Hepatocyte (in vitro differentiated cells): Measurements from ENCODE around the gene MED9. TPM values are rescaled to one million over a fixed set of nuclear protein-coding genes. Genes with fewer than 3 reads are reported as not detected.
"Not testable (repeated sequence)": the region's sequence is repeated elsewhere in the genome, so short reads cannot be mapped to it uniquely, and the experiment has no call there.

Source experiments
- DNase-seq: peaks from one replicate; pipeline ENCODE4 v3.0.0-alpha.2; 2016; ENCODE audit warnings: low spot score
- H2AFZ ChIP-seq: fragments of 200-600 bp; sonication (generic); 2 replicates; pipeline ENCODE4 v1.6.0; 2016; ENCODE audit warnings: antibody characterized with exemption, mild to moderate bottlenecking
- H3K27ac ChIP-seq: fragments of 200-600 bp; sonication (generic); 2 replicates; pipeline ENCODE4 v1.5.1; 2016; ENCODE audit warnings: mild to moderate bottlenecking
- H3K27me3 ChIP-seq: fragments of 200-600 bp; sonication (generic); 2 replicates; pipeline ENCODE4 v1.6.1; 2016
- H3K36me3 ChIP-seq: fragments of 200-600 bp; sonication (generic); replicated peaks from 2 replicates; pipeline ENCODE4 v1.5.1; 2016; ENCODE audit warnings: low read depth; ENCODE audit not compliant: insufficient read depth
- H3K4me1 ChIP-seq: fragments of 200-600 bp; sonication (generic); 2 replicates; pipeline ENCODE4 v1.5.1; 2016; ENCODE audit warnings: mild to moderate bottlenecking, moderate library complexity; ENCODE audit not compliant: insufficient read depth
- H3K4me2 ChIP-seq: fragments of 200-600 bp; sonication (generic); 2 replicates; pipeline ENCODE4 v1.6.0; 2016
- H3K4me3 ChIP-seq: fragments of 200-600 bp; sonication (generic); 2 replicates; pipeline ENCODE4 v1.5.1; 2016; ENCODE audit warnings: mild to moderate bottlenecking
- H3K79me2 ChIP-seq: fragments of 200-600 bp; sonication (generic); 2 replicates; pipeline ENCODE4 v1.6.0; 2017; ENCODE audit warnings: mild to moderate bottlenecking
- H3K9me2 ChIP-seq: fragments of 200-600 bp; sonication (generic); replicated peaks from 2 replicates; pipeline ENCODE4 v1.6.0; 2017; ENCODE audit warnings: mild to moderate bottlenecking; ENCODE audit not compliant: insufficient read depth
- H3K9me3 ChIP-seq: fragments of 200-600 bp; sonication (generic); 2 replicates; pipeline ENCODE4 v1.5.1; 2016; ENCODE audit warnings: low read depth, mild to moderate bottlenecking
- H4K20me1 ChIP-seq: fragments of 200-600 bp; sonication (generic); 2 replicates; pipeline ENCODE4 v1.6.0; 2016; ENCODE audit warnings: mild to moderate bottlenecking; ENCODE audit not compliant: insufficient read depth, poor library complexity, severe bottlenecking
- CTCF ChIP-seq: fragments of 200-600 bp; sonication (generic); IDR thresholded peaks from 2 replicates; pipeline ENCODE4 v1.5.1; 2016; ENCODE audit warnings: antibody characterized with exemption, mild to moderate bottlenecking; ENCODE audit not compliant: poor library complexity
- EZH2 ChIP-seq: fragments of 200-600 bp; sonication (generic); IDR thresholded peaks from 2 replicates; pipeline ENCODE4 v1.6.1; 2016; ENCODE audit warnings: antibody characterized with exemption, mild to moderate bottlenecking, borderline replicate concordance
- EZH2phosphoT487 ChIP-seq: fragments of 200-600 bp; sonication (generic); IDR thresholded peaks from one replicate; pipeline ENCODE4 v1.6.1; 2018; ENCODE audit warnings: antibody characterized with exemption, mild to moderate bottlenecking, low read depth, moderate library complexity; ENCODE audit not compliant: unreplicated experiment, severe bottlenecking
- WGBS: methylation state at CpG from one replicate; pipeline ENCODE4 v1.1.6; 2016; ENCODE audit warnings: low lambda C conversion rate; ENCODE audit errors: missing lambda C conversion rate; 5-methylcytosine and 5-hydroxymethylcytosine counted together
- polyA plus RNA-seq: library from polyadenylated mRNA; unstranded; fragments of >200 nt; fragmentation: Nextera tagmentation; extraction: Ambion mirVana; gene quantifications from 2 replicates; pipeline ENCODE4 v1.2.1, GENCODE V29; 2016
- total RNA-seq: library from RNA; depleted of rRNA; stranded (reverse); fragments of >200 nt; gene quantifications from 2 replicates; pipeline ENCODE4 v1.2.3, GENCODE V29; 2014

The MED9 gene
- total and polyA plus RNA-seq, 2 experiments from 2014 or later, result 17.1 to 17.3 TPM

GRCh38 chr17:17460038-17460437 is 16.8 kb upstream of the MED9 start:
- H3K4me3 ChIP-seq, result no peak overlapping the region
- TF ChIP-seq EZH2, result no peak
- no peak for TF ChIP-seq EZH2phosphoT487
- TF ChIP-seq CTCF, result no peak
- 88% methylated on average over 4 of the region's 4 CpGs for WGBS
- no peaks in the 10 kb centered on the region for H3K36me3 ChIP-seq
- H4K20me1 ChIP-seq, result no peaks in the 10 kb centered on the region
- H3K27ac ChIP-seq, result no peak overlapping the region
- H3K27me3 ChIP-seq, result no peaks in the 10 kb centered on the region
- no peak overlapping the region for H3K4me2 ChIP-seq
- H3K9me3 ChIP-seq, result no peaks in the 10 kb centered on the region
- no peak for DNase-seq
- no peaks in the 10 kb centered on the region for H3K9me2 ChIP-seq
- H2AFZ ChIP-seq, result no peak overlapping the region
- no peaks in the 10 kb centered on the region for H3K79me2 ChIP-seq
- no peaks in the 10 kb centered on the region for H3K4me1 ChIP-seq

- Histone ChIP-seq H3K79me2 (no peaks in the 10 kb centered on the region), H3K9me3 (no peaks in the 10 kb centered on the region)
- DNase-seq, result no peak
These were observed 14.6 kb upstream of the MED9 start for GRCh38 chr17:17462048-17462824.

GRCh38 chr17:17463821-17464220 is 13.0 kb upstream of the MED9 start:
- no peak overlapping the region for H2AFZ ChIP-seq
- no peaks in the 10 kb centered on the region for H3K27me3 ChIP-seq
- H3K9me3 ChIP-seq, result no peaks in the 10 kb centered on the region
- 88% methylated on average over 6 of the region's 6 CpGs for WGBS
- no peak overlapping the region for H3K4me3 ChIP-seq
- TF ChIP-seq EZH2 (no peak), CTCF (no peak), EZH2phosphoT487 (no peak)
- H3K79me2 ChIP-seq, result no peaks in the 10 kb centered on the region
- no peaks in the 10 kb centered on the region for H3K4me1 ChIP-seq
- no peak for DNase-seq
- H3K36me3 ChIP-seq, result no peaks in the 10 kb centered on the region
- no peaks in the 10 kb centered on the region for H3K9me2 ChIP-seq
- no peak overlapping the region for H3K27ac ChIP-seq
- no peak overlapping the region for H3K4me2 ChIP-seq
- H4K20me1 ChIP-seq, result no peaks in the 10 kb centered on the region

More at GRCh38 chr17:17462048-17462824, 14.6 kb upstream of the MED9 start:
- Histone ChIP-seq H3K4me3 (no peak overlapping the region), H3K4me1 (no peaks in the 10 kb centered on the region), H2AFZ (no peak overlapping the region), H3K27ac (peak overlapping the region; percentile 56), H3K4me2 (peak overlapping the region; percentile 2), H3K36me3 (no peaks in the 10 kb centered on the region), H3K9me2 (no peaks in the 10 kb centered on the region), H3K27me3 (no peaks in the 10 kb centered on the region), H4K20me1 (no peaks in the 10 kb centered on the region)
- 66% methylated on average over 15 of the region's 15 CpGs for WGBS
- TF ChIP-seq EZH2 (no peak), CTCF (no peak), EZH2phosphoT487 (no peak)

GRCh38 chr17:17465878-17466277 is 10.9 kb upstream of the MED9 start:
- H3K36me3 ChIP-seq, H3K4me3 ChIP-seq, H3K4me2 ChIP-seq, DNase-seq, H3K27ac ChIP-seq, H3K9me3 ChIP-seq, H3K79me2 ChIP-seq, H3K4me1 ChIP-seq, H4K20me1 ChIP-seq, H3K9me2 ChIP-seq, H3K27me3 ChIP-seq, H2AFZ ChIP-seq: not testable (repeated sequence)
- 47% methylated on average over 1 of the region's 1 CpG for WGBS
